PC-9 (cell line): Measurements from ENCODE around the gene DAGLB.

Experiments
- CTCF ChIP-seq: fragments of 200-600 bp; sonication (generic); conservative IDR thresholded peaks from 2 replicates; pipeline ENCODE4 v1.6.1; 2017; ENCODE audit warnings: mixed run types, antibody characterized with exemption, mild to moderate bottlenecking, moderate library complexity
- EZH2 ChIP-seq: fragments of 200-600 bp; sonication (generic); IDR thresholded peaks from 2 replicates; pipeline ENCODE4 v1.8.0; 2017; ENCODE audit warnings: antibody characterized with exemption, low read depth

- TF ChIP-seq CTCF (no peak), EZH2 (no peak)
Observed at GRCh38 chr7:6367701-6368211, 80.0 kb downstream of the DAGLB start.
